Adipocyte (in vitro differentiated cells): ENCODE results near the gene PIK3AP1.
A peak's percentile ranks its signal among the peaks of the same experiment; 100 is the strongest.

ENCODE experiments used
- DNase-seq: peaks from one replicate; pipeline ENCODE4 v3.0.0-alpha.2; 2015; ENCODE audit warnings: low read depth
- H3K27me3 ChIP-seq: replicated peaks from 2 replicates; pipeline ENCODE4 v1.7.0; 2013; ENCODE audit warnings: mild to moderate bottlenecking, low read length, moderate library complexity; ENCODE audit not compliant: control insufficient read depth, insufficient read depth
- H3K36me3 ChIP-seq: 2 replicates; pipeline ENCODE4 v1.7.0; 2013; ENCODE audit warnings: low read length, mild to moderate bottlenecking, moderate library complexity; ENCODE audit not compliant: control insufficient read depth, insufficient read depth, severe bottlenecking
- H3K4me1 ChIP-seq: 2 replicates; pipeline ENCODE4 v1.7.0; 2013; ENCODE audit warnings: mild to moderate bottlenecking, low read length, moderate library complexity; ENCODE audit not compliant: control insufficient read depth, insufficient read depth
- H3K4me3 ChIP-seq: 2 replicates; pipeline ENCODE4 v1.7.0; 2013; ENCODE audit warnings: mild to moderate bottlenecking, low read length, moderate library complexity
- H3K9ac ChIP-seq: 2 replicates; pipeline ENCODE4 v1.7.0; 2013; ENCODE audit warnings: mild to moderate bottlenecking, low read length, moderate library complexity
- H3K9me3 ChIP-seq: 2 replicates; pipeline ENCODE4 v1.7.0; 2013; ENCODE audit warnings: mild to moderate bottlenecking, low read length, moderate library complexity; ENCODE audit not compliant: control insufficient read depth

PIK3AP1 gene

GRCh38 chr10:96693431-96693830, 26.9 kb downstream of the PIK3AP1 start:
- no peaks in the 10 kb centered on the region for H3K9me3 ChIP-seq
- H3K36me3 ChIP-seq: no peaks in the 10 kb centered on the region
- no peak for DNase-seq
- H3K27me3 ChIP-seq: no peaks in the 10 kb centered on the region
- H3K4me3 ChIP-seq: no peak overlapping the region
- no peak overlapping the region for H3K9ac ChIP-seq
- peaks cover 7% of the 10 kb centered on the region for H3K4me1 ChIP-seq

DNA sequence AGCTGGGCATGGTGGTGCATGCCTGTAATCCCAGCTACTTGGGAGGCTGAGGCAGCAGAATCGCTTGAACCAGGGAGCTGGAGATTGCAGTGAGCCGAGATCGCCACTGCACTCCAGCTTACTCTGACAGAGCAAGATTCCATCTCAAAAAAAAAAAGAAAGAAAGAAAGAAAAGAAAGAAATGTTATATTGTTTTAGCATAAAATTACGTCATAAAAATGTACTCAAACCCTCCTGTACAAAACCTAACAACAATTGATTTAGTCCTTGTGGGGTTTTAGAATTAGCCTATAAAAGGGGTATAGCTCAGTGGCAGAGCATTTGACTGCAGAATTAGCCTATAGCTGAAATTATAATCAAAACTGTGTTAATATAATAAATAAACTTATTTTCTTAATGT, 27.9 kb downstream of the PIK3AP1 start:
- peaks cover 7% of the 10 kb centered on the region for H3K4me1 ChIP-seq
- H3K36me3 ChIP-seq: no peaks in the 10 kb centered on the region
- no peaks in the 10 kb centered on the region for H3K9me3 ChIP-seq
- no peaks in the 10 kb centered on the region for H3K27me3 ChIP-seq
- no peak overlapping the region for H3K4me3 ChIP-seq
- H3K9ac ChIP-seq: no peak overlapping the region
- no peak for DNase-seq

GRCh38 chr10:96691761-96692160, 28.6 kb downstream of the PIK3AP1 start:
- DNase-seq: peak; percentile 40
- no peaks in the 10 kb centered on the region for H3K36me3 ChIP-seq
- no peak overlapping the region for H3K4me3 ChIP-seq
- H3K9ac ChIP-seq: no peak overlapping the region
- H3K27me3 ChIP-seq: no peaks in the 10 kb centered on the region
- peaks cover 7% of the 10 kb centered on the region for H3K4me1 ChIP-seq
- H3K9me3 ChIP-seq: no peaks in the 10 kb centered on the region

- DNase-seq: peak; percentile 50
- Histone ChIP-seq H3K27me3 (no peaks in the 10 kb centered on the region), H3K9ac (no peak overlapping the region)
Measured at GRCh38 chr10:96690755-96691730, 29.3 kb downstream of the PIK3AP1 start.

GRCh38 chr10:96688789-96689188, 31.5 kb downstream of the PIK3AP1 start:
- Histone ChIP-seq H3K9ac (no peak overlapping the region), H3K36me3 (no peaks in the 10 kb centered on the region), H3K9me3 (no peaks in the 10 kb centered on the region), H3K4me3 (no peak overlapping the region), H3K4me1 (peaks cover 7% of the 10 kb centered on the region), H3K27me3 (no peaks in the 10 kb centered on the region)
- DNase-seq: no peak

More at GRCh38 chr10:96690755-96691730, 29.3 kb downstream of the PIK3AP1 start:
- Histone ChIP-seq H3K4me3 (no peak overlapping the region), H3K36me3 (no peaks in the 10 kb centered on the region), H3K4me1 (peaks cover 7% of the 10 kb centered on the region), H3K9me3 (no peaks in the 10 kb centered on the region)

DNA sequence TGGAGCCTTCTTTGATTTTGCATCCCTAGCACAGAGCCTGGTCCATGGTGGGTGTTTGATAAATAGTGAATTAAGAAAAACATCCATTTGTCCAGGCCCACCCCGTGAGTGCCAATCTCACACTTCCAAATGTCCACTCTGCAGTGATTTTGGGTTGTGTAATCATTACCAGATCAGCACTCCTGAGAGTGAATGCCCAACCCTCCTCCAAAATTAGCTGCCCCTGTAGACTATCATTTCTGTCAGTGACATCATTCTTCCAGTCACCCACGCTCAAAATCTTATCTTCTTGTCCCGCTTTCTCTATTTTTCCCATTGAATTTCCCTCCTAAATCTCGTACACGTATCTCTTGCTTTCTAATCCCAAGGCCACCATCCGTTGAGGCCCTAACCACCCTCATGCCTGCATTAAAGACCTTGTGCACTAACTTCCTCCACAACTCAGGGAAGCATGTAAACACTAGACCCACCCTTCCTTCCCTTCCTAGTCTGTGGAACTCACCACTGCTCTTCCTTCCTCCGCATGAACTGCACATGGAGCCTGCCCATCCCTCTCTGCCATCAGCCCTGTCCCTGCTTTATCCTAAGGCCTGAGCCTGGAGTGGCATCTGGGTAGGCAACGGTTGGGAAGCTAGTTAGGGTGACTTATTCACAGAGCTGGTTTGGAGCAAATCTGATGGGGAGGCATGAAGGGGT, 32.8 kb downstream of the PIK3AP1 start:
- Histone ChIP-seq H3K9me3 (no peaks in the 10 kb centered on the region), H3K4me3 (no peak overlapping the region), H3K36me3 (no peaks in the 10 kb centered on the region), H3K27me3 (no peaks in the 10 kb centered on the region), H3K4me1 (peaks cover 11% of the 10 kb centered on the region), H3K9ac (no peak overlapping the region)
- no peak for DNase-seq

DNA sequence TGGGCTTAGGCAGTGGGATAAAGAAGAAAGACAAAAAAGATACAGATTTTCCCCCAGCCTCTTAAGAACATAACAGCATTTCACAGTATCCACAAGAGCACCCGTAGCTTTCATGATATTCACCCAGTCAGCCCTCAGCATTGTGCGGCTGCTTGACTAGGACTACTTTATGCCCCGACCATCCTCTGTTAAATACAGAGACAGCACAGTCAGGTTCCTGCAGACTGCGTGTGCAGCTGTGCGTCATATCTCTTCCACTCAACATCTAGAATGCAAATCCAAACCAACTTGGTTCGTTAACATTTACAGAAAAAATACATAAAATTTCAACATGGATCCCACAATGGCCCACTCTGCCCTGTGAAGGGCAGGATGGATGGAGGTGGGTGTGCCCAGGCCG, 33.8 kb downstream of the PIK3AP1 start:
- Histone ChIP-seq H3K4me3 (no peak overlapping the region), H3K9me3 (no peaks in the 10 kb centered on the region), H3K27me3 (no peaks in the 10 kb centered on the region), H3K36me3 (no peaks in the 10 kb centered on the region), H3K9ac (no peak overlapping the region), H3K4me1 (peaks cover 11% of the 10 kb centered on the region)
- no peak for DNase-seq

- Histone ChIP-seq H3K36me3 (no peaks in the 10 kb centered on the region), H3K9ac (no peak overlapping the region), H3K4me3 (no peak overlapping the region), H3K27me3 (no peaks in the 10 kb centered on the region), H3K9me3 (no peaks in the 10 kb centered on the region), H3K4me1 (peaks cover 4% of the 10 kb centered on the region)
- no peak for DNase-seq
Measured at GRCh38 chr10:96685306-96685705, 35.0 kb downstream of the PIK3AP1 start.

- Histone ChIP-seq H3K36me3 (no peaks in the 10 kb centered on the region), H3K9me3 (no peaks in the 10 kb centered on the region), H3K9ac (no peak overlapping the region), H3K4me1 (peaks cover 4% of the 10 kb centered on the region), H3K4me3 (no peak overlapping the region), H3K27me3 (peaks cover 3% of the 10 kb centered on the region)
- no peak for DNase-seq
Measured at GRCh38 chr10:96684826-96685225, 35.5 kb downstream of the PIK3AP1 start.

GRCh38 chr10:96683710-96684109, 36.6 kb downstream of the PIK3AP1 start:
- Histone ChIP-seq H3K4me1 (peaks cover 4% of the 10 kb centered on the region), H3K36me3 (no peaks in the 10 kb centered on the region), H3K9ac (no peak overlapping the region), H3K9me3 (no peaks in the 10 kb centered on the region), H3K4me3 (no peak overlapping the region), H3K27me3 (peaks cover 7% of the 10 kb centered on the region)
- no peak for DNase-seq

- Histone ChIP-seq H3K9me3 (no peaks in the 10 kb centered on the region), H3K9ac (no peak overlapping the region), H3K36me3 (no peaks in the 10 kb centered on the region), H3K4me3 (no peak overlapping the region), H3K27me3 (peaks cover 7% of the 10 kb centered on the region), H3K4me1 (peaks cover 4% of the 10 kb centered on the region)
- DNase-seq: peak; percentile 56
Measured at GRCh38 chr10:96683065-96683464, 37.2 kb downstream of the PIK3AP1 start.
